ENCODE measurements around the gene BACE1.
"Not testable (repeated sequence)": the region's sequence is repeated elsewhere in the genome, so short reads cannot be mapped to it uniquely, and the experiment has no call there.

The BACE1 gene

GRCh38 chr11:117316197-117316961 is at the start of gene BACE1:
TSS of gene BACE1 (minus strand) at chr11:117316256. CDS start at chr11:117315795, 461 bp downstream.
- DNase-seq, result peak; percentile 94

DNA sequence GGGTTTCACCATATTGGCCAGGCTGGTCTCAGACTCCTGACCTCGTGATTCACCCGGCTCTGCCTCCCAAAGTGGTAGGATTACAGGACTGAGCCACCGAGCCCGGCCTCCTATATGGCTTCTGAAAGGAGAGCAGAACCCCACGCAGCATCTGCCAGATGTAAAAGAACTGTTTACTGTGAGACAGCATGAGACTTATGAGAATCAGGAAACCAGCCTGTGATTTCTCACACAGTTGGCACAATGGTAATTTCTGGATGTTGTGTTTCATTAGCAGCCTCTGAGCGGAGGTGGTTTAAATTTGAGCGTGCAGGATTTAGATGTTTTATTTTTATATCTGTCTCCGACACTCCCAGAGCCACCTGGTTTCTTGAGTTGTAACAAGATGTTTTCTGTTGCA is 45.4 kb upstream of the BACE1 start:
- DNase-seq, result no peak

GRCh38 chr11:117356126-117356890 is 40.3 kb upstream of the BACE1 start:
- no peak for DNase-seq

GRCh38 chr11:117354550-117354949 is 38.5 kb upstream of the BACE1 start:
- DNase-seq, result no peak

GRCh38 chr11:117345039-117345438 is 29.0 kb upstream of the BACE1 start:
- no peak for DNase-seq

GRCh38 chr11:117337076-117337475 is 21.0 kb upstream of the BACE1 start:
- DNase-seq, result no peak

DNA sequence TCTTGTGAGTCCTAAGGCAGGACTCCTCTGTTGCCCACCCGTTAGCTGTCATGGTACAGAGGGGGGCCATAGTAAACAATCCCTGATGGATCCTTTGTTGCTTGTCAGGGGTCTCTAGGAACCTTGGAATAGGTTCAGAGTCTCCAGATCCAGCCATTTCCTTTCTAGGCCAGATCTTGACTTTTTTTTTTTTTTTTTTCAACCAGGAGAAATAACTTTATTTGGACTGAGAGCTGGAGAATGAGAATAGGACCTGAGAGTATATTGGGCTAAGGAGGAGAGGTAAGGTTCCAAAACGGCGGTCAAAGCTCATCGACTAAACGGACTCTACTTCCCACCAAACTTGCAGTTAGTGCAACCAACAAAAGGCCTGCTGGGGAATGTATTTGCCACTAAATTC is 19.3 kb upstream of the BACE1 start:
- no peak for DNase-seq

DNA sequence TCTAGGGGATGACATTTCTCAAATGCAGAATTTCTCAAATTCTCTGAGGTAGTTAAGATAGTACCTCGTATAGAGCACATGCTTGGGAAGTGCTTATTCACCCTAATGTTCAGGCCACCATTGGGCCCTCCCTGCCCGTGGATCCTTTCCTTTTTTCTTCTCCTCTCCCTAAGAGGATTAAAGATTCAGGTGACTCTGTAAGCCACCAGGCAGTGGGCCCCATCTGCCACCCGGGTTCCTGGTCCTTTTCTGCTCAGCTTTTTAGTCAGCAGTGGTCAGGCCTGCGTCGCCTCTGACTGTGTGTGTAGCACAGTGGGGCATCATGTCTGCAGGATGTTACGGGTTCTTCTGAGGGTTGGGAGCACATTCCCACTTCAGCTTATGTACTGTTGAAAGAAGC is 18.8 kb upstream of the BACE1 start:
- DNase-seq, result no peak

GRCh38 chr11:117333917-117334316 is 17.9 kb upstream of the BACE1 start:
- DNase-seq, result no peak

GRCh38 chr11:117332843-117333242 is 16.8 kb upstream of the BACE1 start:
- no peak for DNase-seq

GRCh38 chr11:117328375-117329010 is 12.4 kb upstream of the BACE1 start:
- DNase-seq, result peak; percentile 80

- peak; percentile 99 for DNase-seq
Observed at GRCh38 chr11:117327567-117328374, 11.7 kb upstream of the BACE1 start, which contains the start of gene CEP164. TSS of gene CEP164 (plus strand) at chr11:117327854. CDS start at chr11:117338587, 10,733 bp downstream.

DNA sequence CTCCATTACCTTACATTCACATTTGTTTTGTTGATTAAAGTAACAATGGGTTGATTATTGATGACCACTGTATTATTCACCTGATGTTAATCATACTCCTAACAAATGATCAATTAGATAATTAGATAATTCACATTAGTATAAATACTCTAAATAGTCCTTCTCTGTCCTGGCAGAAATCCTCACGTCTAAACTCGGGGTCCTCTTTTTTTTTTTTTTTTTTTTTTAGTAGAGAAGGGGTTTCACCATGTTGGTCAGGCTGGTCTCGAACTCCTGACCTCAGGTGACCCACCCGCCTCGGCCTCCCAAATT is 11.2 kb upstream of the BACE1 start:
- DNase-seq, result not testable (repeated sequence)

GRCh38 chr11:117319214-117319840 is 3.3 kb upstream of the BACE1 start:
- no peak for DNase-seq

DNA sequence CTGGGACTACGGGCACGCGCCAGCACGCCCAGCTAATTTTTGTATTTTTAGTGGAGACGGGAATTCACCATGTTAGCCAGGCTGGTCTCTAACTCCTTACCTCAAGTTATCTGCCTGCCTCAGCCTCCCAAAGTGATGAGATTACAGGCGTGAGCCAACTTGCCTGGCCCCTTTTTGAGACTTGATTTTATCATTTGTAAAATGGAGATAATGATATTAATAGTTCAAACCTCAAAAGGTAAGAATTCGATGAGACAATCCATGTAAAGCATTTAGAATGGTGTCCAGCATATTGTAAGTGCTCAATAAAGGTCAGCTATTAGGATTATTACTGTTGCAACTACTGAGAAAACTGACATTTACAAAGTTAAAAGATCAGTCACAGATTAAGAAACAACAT is 2.7 kb upstream of the BACE1 start:
- no peak for DNase-seq

GRCh38 chr11:117315285-117316196 is 515 bp downstream of the BACE1 start:
- peak; percentile 61 for DNase-seq

DNA sequence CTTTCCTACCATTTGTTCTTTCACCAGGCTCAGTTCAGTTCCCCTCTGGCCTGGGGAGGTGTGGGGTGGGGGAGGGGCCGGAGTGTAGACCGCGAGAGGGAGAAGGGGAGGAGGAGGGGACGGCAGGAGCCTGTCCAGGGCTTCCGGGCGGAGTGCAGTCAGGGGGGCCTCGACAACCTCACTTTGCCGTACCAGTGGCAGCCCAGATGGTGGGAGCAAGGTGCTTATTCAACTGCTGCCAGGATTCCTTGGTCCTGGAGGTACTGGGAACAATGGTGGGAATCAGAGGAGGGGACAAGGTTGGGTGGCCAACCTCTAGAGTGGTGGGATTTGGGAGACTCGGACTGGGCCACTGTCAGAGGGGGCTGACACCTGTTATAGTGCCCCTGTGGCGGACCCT is 1.2 kb downstream of the BACE1 start:
- DNase-seq, result no peak

DNA sequence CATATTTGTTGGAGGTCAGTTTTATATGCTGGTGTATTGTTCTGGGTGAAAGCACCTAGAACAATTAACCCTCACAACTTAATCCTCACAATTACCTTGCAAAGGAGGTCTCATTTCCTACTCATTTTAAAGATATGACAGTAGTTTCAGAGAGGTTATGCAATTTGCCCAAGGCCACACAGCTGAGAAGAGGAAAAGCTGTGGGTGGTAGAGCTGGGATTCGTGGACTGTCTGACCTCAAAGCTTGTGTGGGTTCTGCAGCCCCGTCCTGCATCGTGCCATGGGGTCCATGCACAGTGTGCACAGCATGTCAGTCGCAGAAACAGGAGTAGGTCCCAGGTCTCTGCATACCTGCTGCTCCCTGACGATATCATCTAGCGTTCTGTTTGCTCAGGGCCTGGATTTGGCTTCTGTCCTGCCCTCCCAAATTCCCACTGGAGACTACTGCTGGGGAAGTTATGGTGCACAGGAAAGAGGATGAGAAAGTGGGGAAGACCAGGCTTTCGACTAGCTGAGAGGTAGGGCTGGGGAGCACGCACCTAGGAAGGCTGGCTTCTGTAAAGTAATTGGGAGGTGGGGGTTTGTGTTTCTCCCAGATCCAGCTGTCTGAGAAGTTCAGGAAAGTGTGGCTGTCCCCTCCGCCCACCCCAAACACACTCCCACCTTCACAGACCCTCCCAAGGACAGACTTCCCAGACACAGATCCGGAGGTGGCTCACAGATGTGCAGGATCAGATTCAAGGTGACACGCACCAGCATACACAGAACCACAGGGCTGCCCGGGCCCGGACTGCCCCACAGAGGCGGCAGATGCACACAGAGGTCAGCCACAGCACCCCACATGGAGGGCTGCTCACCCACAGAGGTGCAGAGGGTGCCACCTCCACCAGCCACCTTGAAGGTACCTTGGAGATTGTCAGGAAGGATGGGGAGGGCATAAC is 2.0 kb downstream of the BACE1 start:
- DNase-seq, result no peak

DNA sequence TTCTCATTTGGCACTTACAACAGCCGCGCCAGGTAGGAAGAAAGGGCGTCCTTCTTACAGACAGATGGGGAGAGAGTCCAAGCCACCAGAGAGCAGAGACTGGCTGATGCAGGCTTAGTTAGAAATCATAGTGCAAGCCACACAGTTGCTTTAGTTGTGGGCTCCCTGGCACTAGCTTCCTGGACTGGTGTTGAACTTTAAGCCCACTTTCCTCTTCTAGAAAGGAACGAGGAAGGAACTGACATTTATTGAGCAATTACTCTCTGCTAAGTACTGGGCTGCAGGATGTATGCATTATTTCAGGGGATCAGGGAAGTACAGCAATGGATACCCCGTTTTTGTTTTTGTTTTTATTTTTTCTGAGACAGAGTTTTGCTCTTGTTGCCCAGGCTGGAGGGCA is 3.0 kb downstream of the BACE1 start:
- DNase-seq, result no peak

DNA sequence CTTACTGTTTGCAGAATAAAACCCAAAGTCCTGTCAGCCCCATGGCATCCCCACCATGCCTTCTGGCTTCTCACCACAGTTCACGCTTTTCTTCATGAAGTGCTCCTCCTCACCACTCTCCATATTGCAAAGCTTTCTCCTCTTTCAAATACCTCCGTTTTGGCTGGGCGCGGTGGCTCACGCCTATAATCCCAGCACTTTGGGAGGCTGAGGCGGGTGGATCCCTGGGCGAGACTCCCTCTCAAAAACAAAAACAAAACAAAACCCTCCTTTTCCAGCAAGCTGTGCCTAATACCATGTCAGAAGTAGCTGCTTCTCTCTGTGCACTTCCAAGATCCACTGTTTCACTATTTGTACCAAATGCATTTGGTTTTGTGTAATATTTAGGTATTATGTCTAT is 6.7 kb downstream of the BACE1 start:
- no peak for DNase-seq
